GM19467 (cell line): ENCODE results near the gene KANSL1L.
A peak's percentile ranks its signal among the peaks of the same experiment; 100 is the strongest.
"Not testable (repeated sequence)": the region's sequence is repeated elsewhere in the genome, so short reads cannot be mapped to it uniquely, and the experiment has no call there.

Experiments used
- ATAC-seq: cut with Tn5 transposase; IDR thresholded peaks from one replicate; pipeline ENCODE4 v1.9.1; 2021; ENCODE audit warnings: mild to moderate bottlenecking, moderate library complexity; ENCODE audit not compliant: unreplicated experiment

Gene KANSL1L

DNA sequence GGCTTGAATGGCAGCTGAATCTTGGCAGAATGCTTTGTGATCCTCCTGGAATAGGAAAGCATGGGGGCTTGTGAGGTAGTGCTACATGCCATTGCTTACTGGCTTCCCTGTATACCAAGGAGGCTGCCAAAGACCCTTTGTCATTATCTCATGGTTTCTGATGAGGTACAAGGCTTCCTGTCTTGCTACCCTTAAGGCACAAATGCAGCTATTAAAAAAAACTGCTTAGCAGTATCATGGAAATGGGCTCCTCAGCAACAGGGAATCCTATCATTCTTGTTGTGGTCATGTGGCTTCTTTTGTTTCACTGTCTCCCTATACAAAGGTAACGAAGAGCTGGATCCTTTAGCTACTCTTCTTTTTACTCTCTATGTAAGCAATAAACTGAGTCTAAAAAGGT, 6.6 kb upstream of the KANSL1L start:
- ATAC-seq = no peak

DNA sequence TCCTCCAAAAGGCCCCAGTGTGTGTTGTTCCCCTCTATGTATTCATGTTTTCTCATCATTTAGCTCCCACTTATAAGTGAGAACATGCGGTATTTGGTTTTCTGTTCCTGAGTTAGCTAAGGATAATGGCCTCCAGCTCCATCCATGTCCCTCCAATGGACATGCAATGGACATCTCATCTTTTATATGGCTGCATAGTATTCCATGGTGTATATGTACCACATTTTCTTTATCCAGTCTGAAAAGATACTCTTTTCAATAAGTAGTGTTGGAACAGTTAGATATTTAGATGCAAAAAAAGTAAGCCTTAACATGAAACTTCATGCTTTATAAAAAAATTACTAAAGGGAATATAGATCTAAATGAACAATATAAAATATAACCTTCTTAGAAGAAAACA, 5.9 kb upstream of the KANSL1L start:
- ATAC-seq = not testable (repeated sequence)

DNA sequence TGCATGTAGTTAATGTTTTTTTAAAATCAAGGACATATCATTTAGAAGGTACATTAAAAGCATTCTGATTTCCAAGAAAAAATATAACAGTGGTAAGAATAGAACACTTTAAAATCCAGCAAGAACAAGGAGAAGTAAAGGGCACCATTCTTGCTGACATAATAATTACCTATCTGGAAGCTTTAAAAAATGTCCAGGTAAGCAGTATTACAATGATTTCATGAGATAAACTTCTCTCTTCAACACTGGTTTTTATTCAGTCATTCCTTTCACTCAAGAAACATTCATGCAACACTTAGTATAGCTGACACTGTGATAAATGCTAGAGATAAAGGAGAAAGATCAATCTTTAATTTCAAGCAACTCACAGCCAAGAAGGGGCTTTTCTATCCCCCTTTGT, 2.9 kb upstream of the KANSL1L start:
- ATAC-seq = no peak

DNA sequence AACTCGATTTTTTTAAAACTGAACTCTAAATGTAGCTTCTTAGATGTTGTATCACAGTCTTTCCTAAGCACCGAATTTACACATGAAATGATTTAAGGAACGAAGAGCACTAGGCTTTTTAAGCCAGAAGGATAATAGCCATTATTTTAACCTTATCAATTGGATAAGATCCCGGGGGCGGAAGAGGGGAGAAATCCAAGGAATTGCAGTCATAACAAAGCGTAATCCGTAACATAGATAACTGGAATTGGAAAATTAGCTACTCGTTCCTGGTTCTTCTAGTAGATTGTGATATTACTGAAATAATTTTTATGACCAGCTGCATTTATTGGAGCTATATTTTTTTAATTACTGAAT, 988 bp upstream of the KANSL1L start:
- ATAC-seq = no peak

DNA sequence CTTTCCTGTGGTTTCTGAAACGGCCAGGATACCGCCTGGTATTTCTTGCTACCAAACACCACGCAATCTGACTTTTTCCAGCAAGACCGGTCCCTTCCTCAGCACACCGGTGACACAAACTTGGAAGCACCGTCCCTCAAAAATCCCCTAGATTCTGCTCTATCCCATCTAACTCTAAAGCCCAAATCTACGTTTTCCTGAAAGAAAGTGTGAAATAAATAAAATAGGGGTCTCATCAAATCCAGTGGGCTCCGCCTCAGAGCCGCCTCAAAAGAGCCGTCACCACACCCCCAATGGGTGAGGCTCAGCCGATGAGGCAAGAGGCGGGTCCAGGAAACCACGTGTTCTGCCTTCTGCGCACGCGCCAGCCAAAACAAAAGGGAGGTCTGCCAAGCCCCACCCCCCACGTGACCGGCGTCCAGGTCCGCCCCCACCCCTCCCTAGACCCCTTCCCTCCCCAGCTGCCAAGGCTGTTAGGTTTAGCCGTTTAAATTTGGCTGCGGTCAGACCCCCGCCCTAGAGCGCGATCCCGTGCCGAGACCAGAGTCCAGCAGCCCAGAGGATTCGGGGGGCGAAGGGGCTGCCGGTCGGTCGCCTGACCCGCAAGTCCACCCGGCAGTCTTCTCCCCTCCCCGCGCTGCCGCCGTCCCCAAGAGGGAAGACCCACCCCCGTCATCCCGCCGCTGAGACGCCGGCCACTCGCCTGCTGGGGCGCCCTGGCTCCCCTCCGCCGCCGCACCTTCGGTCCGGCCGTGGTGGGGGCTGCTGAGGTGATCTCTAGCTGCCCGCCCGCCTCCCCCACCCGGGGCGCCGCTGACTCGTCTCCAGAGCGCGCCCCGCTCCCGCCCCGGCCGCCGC, 534 bp downstream of the KANSL1L start:
- peak; percentile 69 for ATAC-seq

DNA sequence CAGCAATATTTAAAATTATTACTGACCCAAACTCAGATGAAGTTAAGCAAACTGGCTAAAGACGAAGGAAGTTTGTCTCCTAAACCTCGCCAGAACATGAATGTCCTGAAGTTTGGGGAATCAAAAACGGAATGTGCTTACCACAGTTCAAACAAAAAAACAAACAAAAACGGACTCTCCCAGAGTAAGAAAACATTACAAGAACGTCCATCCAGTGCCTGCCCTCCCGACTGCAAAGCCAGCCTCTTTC, 1.1 kb downstream of the KANSL1L start:
- ATAC-seq = no peak

DNA sequence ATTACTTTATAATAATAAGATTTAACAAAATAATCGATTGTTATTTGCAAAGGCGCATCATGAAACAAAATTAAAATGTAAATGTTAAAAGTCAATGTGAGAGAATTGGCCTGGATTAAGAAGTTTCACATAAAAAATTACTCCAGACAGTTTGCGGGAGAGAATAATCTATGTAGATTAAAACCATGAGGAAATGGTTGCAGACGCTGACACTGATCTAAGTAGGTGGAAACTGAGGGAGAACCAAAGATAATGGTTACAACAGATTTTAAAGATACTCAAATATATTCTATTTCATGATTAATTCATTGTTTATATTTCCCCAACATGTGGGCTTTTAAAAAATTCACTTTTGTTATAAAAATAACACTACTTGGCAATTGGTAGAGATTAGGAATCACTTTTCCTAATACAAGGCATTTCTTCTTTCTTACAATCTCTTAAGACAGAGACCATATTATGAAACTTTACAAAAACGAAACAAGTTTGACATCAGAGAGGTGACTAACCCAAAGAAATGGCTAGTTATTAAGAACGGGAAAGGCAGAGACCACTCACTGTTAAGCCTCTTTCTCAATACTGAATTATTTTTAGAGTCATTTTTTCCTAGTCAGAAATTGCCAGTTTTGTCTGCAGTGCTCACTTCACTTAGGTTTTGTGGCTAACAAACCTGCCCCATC, 1.6 kb downstream of the KANSL1L start:
- ATAC-seq = no peak

DNA sequence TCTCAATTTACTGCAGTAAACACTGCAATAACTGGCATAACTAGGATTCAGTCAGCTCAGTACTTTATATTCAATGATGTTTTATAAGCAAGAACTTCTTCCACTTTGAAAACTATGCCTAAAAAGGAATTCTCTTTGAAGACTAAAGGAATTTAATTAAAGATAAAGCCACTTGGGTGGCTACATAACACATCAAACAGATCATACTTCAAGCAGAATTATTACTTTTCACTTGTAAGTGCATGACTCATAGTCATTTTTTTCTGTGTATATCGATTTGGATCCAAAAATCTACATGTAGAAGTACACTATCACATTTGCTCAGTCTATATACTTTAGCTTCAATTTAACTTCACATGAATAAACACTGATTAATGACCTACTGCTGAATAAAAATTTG, 4.0 kb downstream of the KANSL1L start:
- no peak for ATAC-seq

DNA sequence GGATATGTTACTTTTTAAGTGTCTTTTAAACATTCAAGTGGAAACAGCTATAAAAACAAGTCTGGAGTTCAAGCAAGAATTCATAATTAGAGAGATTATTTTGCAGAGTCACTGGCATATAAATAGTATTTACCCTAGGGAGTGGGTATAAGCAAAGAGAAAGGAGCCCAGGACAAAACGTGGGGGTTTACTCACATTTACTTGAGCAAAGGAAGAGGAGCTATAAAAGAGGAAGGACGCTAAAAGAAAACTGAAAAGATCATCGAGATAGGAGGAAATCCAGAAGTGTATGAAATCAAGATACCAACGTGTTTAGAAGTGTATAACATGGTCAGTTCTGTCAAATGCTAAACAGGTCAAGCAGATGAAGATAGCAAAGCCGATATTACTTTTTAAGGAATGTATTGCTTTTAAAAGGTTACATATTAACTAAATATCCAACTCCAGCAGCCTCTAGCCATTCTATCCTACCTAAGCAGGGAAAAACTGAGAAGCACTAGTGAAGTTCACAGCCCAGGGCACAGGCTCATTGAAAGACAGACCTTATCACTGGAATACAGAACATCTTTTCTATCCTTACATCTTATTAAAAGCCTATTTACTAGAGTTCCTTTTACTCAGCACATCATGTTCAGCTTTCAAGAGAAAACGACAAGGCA, 8.6 kb downstream of the KANSL1L start:
- no peak for ATAC-seq

DNA sequence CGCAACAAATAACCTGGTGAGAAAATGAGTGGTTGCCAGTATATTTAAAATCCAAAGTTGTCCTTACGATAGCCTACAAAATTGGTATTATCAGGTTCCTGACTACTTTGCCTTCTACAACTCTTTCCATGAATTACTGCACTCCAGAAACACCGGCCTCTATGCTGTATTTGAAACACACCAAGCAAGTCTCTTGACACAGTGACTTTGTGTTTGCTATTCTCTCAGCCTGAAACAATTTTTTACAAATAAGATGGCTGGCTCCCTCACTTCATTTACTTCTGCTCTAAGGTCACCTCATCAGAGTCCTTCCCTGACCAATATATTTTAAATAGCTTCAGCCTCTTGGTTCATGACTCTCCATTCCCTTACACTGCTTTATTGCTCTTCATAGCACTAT, 12.2 kb downstream of the KANSL1L start:
- ATAC-seq = no peak

DNA sequence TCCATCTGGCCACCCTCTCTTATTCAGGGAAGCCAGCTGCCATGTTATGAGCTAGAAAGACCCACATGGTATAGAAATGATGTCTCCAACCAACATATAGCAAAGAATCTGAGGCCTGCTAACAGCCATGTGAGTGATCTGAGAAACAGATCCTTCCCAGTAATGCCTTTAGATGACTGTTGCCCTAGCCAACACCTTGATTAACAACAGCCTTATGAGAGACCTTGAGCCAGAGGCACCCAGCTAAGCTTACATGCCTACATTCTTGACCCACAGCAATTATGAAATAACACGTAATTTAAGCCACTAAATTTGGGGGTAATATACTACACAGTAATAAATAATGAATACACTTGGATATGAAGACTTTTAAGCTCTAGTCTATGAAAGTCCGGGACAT, 13.0 kb downstream of the KANSL1L start:
- ATAC-seq = no peak

DNA sequence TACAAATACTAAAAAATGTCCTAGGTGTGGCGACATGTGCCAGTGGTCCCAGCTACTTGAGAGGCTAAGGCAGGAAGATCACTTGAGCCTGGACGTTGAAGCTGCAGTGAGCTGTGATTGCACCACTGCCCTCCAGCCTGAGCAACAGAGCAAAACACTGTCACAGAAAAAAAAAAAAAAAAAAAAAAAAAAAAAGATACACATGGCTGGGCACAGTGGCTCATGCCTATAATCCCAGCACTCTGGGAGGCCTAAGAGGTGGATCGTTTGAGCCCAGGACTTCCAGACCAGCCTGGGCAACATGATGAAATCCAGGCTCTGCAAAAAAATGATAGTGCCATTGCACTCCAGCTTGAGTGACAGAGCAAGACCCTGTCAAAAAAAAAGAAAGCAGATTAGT, 13.7 kb downstream of the KANSL1L start:
- no peak for ATAC-seq

DNA sequence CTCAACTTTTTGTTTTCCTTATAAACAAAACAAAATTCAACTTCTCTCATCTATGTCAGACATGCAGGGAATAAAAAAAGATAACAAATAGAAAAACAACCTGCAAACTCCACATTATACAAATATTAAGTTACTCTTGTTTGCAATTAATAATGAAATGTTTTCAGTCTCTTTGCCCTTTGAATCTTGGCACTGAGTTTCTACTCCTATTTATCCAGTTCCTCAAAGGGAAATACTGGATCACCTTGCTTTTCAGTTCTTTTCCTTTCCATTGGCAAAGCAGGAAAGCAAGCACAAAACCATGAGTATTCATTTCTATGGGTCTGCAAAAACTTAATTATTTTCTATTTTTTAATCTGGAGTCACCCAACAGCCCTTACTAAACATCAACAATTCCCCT, 23.6 kb downstream of the KANSL1L start:
- no peak for ATAC-seq

DNA sequence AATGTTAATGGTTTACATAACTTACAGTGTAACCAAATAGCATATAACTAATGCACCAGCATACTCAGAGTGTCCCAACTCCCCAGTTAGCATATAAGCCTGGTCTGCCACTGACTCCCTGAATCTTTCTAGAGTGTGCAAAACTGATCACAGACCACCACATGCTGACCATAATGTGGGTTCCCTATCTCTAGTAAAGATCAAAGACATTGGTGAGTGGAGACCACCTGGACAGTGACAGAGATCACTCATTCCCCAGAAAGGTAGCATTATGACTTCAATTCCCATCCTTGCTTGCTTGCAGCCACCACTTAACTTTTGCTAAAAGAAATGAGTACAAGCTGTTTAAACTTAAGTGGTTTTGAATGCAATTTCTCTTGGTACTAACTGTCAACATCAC, 39.0 kb downstream of the KANSL1L start:
- no peak for ATAC-seq

DNA sequence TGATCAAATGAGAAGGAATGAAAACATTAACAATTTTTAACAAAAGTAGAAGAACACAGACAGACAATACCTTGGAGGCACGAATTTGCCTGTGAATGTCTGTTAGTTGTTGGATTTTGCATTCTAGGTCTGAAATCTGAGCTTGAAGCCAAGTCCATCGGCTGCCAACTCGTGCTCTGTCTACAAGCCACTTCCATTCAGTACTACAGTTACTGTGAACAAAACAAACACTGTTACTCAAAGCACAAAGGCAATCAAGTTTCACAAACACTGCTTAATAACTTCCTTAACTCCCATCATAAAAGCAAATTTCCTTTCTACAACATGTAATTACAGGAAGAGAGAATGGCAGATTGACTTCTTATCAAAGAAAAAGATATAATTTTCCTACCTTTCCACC, 42.2 kb downstream of the KANSL1L start:
- ATAC-seq = no peak

DNA sequence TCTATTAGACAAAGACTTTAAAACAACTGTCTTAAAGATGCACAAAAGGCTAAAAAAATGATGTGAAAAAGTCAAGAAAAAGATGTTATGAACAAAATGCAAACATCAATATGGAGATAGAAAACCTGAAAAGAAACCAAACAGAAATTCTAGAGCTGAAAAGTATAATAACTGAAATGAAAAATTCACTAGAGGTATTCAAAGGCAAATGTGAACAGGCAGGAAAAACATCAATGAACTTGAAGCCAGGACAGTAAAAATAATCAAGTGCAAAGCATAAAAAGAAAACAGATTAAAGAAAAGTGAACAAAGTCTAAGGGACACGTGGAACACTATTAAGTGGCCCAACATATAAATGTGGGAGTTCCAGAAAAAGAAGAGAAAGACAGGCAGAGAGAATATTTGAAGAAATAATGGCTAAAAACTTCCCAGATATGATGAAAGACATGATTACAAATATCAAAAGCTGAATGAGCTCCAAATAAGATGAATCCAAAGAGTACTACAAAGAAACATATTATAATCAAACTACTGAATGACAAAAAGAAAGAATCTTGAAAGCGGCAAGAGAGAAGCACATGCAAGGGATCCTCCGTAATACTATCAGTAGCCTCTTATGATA, 57.5 kb downstream of the KANSL1L start:
- no peak for ATAC-seq

DNA sequence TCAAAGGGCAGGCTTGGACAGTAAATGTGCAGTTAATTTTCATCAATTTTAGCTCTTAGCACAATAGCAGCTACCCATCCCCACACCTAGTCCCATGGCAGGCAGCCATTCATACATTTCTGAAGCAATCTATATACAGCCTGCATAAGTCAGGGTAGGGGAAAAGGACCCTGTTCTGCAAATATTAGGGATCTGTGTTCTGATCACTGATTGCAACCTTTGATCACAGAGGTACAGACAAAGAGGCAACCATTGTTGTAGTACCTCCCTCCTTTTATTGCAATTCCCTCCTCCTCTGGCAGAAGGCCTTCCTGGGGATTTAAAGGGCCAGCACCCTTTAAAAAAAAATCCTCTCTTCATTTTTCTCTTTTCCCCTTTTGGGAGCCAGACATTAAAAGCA, 58.3 kb downstream of the KANSL1L start:
- no peak for ATAC-seq

DNA sequence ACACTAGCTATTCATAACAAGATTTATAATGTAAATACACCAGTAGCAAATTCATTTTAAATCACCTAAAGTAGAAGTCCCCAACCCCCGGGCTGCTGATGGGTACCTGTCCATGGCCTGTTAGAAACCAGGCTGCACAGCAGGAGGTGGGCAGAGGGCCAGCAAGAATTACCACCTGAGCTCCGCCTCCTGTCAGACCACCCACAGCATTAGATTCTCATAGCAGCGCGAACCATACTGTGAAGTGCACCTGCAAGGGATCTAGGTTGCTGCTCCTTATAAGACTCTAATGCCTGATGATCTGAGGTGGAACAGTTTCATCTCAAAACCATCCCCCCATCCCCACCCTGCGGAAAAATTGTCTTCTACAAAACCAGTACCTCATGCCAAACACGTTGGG, 71.3 kb downstream of the KANSL1L start:
- no peak for ATAC-seq

DNA sequence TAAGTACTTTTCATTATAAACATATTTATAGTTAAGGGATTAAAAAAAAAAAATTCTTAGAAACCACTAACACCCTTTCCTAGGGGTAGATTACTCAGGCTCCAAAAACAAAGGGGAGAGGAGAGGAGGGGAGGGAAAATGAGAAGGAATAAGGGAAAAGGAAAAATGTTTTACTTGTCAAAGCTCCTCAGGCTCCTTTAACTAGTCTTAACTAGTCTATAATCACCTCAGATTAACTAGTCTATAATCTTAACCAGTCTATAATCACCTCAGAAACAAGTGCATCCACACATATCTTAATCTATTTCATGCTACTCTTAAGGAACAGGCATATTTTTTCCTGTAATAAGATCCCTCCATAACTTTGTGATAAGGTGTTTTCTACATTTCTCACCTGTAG, 76.4 kb downstream of the KANSL1L start:
- no peak for ATAC-seq

DNA sequence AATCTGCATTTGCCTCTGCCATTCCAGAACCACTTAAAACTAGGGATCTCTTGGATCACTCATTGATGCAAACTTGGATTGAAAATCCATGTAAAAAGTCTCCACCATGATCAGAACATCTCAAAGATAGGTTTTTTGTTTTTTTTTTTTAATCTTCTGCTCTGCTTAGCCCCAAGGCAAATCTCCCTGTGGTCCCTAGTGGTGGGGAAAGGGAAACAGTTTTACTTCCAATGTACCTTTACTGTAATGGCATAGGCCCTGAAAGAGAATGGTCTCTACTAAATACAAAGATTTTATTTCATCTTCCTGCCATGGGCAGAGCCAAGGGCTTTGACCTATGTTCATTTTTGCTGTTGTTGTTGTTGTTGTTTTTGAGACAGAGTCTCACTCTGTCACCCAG, 78.4 kb downstream of the KANSL1L start:
- no peak for ATAC-seq

DNA sequence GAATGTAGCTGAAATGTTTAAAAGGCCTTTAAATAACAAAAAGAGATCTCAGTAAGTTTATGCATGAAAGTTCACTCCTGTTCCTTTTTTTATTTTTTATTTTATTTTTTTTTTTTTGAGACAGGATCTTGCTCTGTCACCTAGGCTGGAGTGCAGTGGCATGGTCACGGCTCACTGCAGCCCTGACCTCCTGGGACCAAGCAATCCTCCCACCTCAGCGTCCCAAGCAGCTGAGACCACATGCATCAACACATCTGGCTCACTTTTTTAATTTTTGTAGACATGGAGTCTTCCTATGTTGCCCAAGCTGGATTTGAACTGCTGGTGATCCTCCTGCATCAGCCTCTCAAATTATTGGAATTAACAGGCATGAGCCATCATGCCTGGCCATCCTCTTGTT, 84.3 kb downstream of the KANSL1L start:
- ATAC-seq = no peak

DNA sequence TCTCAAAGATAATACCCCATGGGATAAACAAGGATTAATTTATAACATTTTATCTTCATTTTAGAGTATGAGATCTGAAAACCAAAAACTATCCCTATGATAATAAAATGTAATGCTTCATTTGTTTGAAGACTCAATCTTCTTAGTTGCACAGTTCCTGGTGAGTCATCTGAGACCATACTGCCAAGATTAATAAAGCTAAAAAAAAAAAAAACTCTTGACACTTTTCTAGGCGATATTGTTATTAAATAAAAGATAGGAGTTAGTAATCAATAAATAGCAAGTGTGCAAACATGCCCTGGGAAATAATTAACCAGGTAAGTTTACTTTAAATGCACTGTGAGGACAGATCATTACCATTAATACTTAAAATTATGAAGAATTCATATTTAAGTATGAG, 84.9 kb downstream of the KANSL1L start:
- no peak for ATAC-seq
